Hippocampal formation (tissue), 2 donors: ENCODE results near the gene CNIH1.

Experiments
- DNase-seq, 2 donors: peaks; one replicate each; lab custom pipeline; 2025; lab: John Stamatoyannopoulos, UW

CNIH1 gene

DNA sequence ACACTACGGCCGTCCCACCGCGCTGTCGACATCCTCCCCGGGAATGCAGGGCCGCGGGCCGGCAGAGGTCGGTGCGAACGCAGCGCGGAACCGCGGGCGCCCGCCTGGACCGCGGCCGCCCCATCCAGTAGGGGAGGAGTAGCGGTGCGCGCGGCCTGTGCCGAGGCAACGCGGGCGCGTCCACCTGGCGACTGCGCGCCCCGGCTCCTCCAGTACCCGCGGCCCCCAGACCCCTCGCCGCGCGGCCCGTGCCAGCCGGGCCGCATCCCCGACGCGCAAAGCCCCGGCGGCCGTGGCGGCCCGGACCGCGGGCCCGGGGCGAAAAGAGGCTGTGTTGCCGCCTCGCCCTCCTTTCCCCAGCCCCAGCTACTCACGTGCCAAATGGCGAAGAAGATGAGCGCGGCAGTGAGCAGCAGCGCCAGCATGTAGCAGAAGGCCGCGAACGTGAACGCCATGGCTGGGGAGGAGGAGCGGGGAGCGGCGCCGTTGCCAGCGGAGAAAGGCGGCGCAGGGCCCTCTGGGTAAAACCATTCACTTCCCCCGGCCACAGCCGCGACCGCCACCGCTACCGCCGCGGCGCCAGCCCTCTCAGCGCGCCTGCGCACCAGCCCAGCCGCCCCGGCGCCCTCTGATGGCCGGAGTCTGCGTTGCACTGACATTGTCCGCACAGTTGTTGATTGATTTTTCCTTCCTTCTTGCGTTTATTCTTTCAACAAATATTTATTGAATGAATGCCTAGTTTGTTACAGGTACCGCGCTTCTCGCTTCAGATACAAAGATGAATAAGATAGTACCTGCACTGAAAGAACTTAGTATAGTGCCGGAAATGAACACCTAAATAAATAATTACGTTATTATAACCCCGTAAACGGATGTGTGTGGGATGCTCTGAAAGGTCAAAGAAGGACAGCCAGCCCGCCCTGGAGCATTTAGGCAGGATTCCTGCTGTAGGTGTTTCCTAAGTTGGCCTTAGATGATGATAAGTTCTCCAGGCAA, at the start of gene CNIH1:
Gene CNIH1, minus strand, starts transcription at position 502 of the 996 bp plus-strand sequence. Its CDS starts 47 bp downstream, at position 455.
- peak; percentile 88 to 91 for DNase-seq

DNA sequence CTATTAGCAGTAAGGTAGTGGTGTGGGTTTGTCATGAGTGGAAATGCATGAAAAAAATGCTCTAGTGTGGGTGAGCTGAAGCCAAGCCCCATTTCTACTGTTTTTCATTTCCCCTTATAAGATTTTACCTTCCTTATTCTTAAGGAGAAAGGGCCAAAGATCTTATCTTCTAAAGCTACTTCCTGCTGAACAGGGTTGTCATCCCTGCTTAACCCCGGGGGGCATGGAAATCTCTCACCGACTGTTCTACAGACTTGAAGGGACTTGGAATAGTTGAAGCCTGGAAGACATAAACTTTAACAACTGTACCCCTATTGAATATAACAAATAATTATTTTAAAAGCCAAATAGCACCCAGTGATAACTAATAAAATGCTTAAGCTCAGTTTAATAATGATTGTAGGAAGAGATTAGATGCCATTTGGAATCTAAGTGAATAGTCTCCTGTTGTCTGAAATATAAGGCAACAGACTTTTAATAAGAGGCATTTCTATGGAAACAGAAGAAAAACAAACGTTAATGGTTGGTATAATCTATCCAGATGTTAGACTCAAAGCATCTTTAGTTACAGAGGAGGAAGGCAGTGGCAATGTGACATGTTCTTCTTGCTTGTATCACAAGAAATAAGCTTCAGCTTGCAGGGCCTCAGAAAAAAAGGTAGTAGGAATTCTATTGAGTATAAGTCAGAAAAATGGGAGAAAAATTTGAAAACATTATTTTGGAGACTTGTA, 49.4 kb upstream of the CNIH1 start:
- DNase-seq: no peak

DNA sequence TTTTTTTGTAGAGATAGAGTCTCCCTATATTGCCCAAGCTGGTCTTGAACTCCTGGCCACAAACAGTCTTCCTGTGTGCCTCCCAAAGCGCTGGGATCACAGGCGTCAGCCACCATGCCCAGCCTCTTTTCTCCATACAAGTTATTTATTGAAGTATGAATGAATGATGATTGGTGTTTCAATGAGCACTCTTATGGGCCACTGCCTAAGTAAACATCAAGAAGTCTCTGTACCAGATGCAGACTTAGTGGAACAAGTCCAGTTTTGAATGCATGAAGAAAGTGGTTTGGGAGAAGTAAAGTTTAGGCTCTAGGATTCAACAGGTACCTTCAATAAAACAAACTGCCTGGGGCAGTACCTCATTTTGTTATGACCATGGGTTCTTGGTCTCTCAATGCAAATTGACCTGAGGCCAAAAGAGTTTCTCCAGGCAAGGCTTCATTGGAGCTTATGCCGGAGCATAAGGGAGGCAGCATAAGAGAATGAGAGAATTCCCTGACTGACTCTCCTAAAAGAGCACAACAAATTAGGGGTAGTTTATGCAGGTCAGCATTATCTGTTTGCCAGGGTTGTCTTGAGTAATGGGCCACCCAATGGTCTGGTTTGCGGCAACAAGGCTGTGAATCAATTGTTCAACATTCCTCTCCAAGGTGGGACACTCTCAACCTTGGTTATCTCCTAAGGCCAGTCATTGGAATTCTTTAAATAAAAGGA, 48.7 kb upstream of the CNIH1 start:
- no peak for DNase-seq

DNA sequence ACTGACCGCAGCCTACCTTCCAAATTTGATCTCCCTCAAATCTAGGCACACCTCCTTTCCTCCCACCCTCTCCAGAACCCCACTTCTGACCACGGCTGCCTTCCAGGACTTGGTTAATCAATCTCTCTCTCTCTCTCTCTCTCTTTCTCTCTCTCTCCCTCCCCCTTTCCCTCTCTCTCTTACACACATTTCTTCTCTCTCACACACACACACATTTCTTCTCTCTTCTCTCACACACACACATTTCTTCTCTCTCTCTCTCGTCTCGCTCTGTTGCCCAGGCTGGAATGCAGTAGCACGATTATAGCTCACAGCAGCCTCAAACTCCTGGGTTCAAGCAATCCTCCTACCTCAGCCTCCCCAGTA, 48.1 kb upstream of the CNIH1 start:
- no peak for DNase-seq

DNA sequence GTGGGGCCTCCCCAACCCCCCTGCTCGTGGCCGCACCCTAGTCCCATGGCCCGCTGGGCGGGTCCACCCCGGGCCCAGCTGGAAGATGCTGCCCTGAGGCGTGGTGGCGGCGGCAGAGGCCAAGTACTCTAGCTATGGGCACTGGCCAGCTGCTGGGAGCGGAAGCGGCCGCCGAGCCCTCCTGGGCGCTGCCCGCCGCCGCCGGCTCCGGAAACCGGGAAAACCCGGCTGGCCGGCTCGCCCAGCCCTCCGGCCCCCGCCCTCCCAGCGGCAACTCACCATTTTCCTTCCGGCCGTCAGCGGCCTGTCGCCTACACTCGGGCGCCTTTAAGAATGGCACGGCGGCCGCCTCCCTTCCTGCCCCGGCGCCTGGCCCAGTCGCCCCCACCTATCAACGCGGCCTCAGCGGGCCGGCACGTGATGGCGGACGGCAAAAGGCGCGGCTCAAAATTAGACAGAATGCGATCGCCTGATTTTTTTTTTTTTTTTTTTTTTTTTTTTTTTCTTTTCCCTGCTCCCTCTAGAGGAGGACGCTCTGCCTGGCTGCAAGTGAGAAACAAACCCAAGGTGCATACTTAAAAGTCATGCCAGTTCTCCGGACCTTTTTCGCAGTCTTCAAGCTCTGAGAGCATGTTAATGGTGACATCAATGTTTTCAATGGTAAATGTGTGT, 47.6 kb upstream of the CNIH1 start, which contains the start of gene GMFB:
Gene GMFB, minus strand, starts transcription at position 335 of the 672 bp plus-strand sequence. Its CDS starts 53 bp downstream, at position 282.
- peak; percentile 75 to 84 for DNase-seq

DNA sequence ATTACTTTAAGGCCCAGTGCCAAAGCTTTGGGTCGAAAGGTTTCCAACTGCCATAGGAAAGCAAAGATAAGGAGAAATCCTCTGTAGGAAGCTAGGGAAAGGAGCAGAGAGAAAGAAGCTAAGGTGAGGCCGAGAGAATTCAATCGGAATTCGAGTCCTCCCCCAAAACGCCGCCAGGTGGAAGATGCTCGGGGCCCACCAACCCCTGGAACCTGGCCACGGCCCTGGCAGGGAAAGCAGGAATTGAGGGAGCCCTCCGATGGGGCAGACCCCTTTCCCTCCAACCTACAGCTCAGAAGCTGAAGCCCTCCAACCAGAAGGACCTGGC, 47.1 kb upstream of the CNIH1 start:
- DNase-seq: no peak

DNA sequence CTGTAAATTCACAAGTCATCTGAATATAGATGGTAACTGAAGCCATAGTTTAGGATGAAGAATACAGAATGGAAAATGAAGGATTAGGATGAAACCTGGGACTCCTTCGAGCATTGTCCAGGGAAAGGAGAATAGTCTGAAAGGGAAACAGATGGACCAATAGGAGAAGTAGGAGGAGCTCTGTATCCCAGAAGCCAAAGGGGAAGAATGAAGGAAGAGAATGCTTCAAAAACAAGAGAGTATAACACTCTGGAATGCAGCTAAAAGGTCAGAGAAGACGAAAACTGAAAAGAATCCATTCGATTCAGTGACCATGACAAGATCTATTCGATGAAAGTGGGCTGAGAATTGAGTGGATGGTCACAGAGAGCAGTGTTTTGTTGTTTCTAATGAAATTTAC, 46.6 kb upstream of the CNIH1 start:
- no peak for DNase-seq

DNA sequence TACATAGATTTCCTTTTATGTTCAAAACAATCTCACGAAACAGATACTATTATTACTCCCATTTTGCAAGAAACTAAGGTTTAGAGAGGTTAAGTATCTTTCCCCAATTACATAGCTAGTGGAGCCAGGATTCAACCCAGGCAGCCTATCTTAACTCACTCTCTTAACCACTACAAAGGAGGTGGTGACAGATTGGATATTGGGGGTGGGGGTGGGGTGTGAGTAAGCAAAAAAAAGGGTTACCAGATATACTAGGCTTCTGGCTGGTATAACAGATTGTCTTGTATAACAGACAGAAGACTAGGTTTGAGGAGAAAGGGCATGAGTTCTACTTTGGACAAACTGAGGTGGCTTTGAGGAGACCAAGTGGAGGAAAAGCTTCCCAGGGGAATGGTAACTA, 45.5 kb upstream of the CNIH1 start:
- no peak for DNase-seq

DNA sequence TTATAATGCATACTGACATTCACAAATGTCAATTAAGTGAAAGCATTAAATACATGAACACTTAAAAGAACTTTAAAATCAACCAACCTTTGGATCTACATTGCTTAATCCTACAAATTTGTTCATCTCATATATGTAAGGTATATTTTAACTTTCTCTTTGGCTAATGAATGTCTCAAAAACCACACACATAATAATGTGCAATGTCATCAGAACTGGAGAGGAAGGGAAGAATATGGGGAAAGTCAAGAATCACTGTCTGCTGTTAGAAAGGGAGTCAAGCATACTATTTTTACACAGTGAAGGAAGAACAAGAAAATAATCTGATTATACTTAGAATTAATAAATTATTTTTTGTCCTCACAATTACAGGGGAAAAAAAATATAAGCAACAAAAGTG, 42.7 kb upstream of the CNIH1 start:
- no peak for DNase-seq

DNA sequence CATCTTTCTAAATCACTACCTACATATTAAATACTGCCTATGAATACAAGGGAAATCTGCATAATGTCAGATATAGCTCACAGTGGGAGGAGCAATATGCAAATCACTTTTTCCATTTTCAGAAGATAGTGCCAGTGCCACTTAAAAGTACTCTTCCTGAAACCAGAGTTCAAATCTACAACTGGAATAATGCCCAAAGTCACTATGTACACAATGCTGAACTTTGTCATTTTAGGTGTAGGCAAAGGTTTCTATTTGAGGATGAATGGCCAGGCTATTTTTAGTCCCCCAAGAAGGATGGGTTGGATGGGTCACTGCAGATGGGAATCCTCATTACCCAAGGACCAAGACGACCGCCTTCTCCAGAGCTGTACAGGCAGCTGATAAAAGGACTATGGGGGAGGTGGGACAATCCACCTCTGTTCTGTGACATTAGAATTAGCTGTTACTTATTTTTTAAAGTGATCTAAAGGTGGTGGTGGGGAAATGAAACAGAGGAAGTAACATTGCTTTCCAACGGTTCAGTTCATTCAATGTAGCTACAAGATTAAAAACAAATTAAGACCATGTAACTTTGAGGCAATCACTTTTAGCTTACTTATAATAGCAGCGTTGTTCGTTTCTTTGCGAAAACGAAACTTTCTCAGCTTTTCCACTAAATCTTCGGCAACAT, 42.0 kb upstream of the CNIH1 start:
- no peak for DNase-seq

DNA sequence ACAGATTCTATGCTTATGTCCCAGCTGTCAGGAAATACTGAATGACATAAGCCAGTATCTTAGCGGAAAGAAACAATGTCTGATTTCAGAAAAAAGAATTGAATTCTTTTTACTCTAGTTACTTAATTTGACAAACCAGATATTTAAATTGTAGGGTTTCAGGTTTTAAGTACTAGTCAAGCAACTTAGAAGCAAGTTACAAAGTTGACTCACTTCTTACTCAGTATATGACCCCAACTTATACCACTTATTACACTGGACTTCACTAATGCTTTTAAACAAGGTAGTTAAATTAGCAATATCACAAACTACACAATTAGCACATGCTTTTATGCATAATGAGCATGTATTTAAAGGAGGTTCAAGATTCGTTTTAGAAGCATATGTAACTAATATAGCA, 40.5 kb upstream of the CNIH1 start:
- DNase-seq: no peak

DNA sequence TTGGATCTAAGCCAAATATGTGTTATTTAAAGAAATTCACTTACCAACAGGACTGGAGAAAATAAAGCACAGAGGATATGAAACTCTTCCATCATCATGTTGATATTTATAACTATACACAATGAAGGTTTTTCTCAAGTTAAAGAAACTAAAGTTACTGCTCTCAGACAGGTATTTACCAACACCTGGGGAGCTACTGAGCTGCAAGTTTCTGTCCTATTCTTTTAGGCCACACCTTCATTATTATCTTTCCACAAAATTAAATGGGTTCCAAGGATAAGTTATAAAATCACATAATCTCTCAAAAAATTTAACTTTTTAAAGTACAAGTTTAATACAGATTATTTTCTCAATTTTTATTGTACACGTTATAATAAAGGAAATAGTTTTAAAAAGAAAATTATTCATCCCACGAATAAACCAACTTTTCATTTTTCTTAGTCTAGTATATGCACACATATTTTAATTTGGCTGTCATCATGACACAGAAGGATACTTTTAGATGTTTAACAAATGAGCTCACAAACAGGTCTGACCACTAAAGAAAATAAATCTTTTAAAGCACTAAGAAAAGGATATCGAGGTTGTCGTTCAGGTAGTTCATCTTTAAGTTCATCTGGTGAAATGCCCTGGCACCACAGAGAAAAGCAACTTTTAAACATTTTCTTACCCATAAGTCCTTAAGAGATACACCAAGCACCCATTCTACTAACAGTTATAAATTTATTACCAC, 39.8 kb upstream of the CNIH1 start:
- no peak for DNase-seq

DNA sequence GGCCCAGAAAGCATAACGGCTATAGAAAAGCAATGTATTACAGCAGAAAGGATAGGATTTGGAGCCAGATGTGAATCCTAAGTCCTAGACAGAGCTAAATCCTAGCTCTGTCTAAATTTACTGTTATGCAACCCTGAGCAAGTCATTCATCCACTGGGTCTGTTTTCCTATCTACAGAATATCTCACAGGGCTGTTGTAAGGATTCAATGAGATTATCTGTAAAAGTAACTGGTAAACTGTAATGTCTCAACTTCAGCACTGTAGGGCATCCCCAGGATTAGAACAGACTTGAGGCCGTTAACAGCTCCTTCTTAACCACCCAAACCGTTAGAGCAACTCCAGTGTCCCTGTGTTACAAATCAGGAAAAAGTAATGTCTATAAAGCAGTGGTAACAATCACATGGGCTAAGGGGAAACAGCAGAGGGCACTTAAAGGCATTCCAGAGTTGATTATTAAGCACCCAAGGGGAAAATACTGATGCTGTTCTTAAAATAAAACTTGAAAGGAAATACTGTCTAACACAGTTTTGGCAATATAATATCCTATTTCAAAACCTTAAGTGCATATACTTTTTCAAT, 37.6 kb upstream of the CNIH1 start:
- DNase-seq: no peak

DNA sequence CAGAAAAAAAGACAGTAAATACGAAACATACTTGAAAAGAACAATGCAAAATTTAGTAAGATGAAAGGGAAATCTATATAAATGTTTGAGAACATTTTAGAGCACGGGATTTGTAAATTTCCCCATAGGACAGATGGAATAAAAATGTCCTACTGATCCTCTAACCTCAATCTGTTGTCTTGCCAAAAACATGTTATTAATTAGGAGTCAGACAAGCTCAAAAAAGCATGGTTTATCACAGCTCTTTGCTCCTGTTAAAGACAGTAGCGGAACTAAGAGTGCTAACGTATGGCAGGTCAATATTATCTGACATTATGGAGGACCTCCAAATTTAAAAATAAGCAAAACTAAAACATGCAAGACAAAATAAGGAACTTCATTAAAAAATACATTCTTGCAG, 34.7 kb upstream of the CNIH1 start:
- DNase-seq: no peak

DNA sequence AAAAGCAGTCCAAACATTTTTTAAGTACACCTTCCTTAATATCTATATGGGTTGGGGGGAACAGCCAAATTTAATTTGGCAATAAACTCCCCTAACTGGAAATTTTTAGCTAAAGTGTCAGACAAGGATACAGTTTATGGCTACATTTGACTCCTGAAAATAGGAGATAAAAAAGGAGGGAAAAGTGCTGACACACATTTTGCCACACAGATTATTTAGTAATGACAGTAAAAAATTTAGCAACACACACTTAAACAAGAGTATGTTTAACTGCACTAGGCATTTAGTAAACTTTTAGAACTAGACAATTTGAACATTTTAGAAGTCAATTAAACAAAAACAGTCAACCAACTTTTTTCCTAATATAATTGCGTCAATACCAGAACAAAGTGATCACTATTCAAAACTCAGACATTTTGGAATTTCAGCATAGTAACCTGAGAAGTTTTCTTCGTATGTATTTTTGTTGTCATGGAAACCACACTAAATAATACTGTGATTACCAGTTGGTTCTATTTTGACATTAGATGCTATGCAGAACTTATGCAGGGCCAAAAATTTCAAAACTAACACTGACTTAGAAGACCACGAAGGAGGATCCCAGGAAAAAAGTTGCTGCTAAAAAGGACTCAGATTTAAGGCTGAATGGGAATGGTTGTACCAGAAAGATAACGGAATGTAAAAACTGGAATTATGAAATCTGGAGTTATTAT, 34.2 kb upstream of the CNIH1 start:
- DNase-seq: no peak

DNA sequence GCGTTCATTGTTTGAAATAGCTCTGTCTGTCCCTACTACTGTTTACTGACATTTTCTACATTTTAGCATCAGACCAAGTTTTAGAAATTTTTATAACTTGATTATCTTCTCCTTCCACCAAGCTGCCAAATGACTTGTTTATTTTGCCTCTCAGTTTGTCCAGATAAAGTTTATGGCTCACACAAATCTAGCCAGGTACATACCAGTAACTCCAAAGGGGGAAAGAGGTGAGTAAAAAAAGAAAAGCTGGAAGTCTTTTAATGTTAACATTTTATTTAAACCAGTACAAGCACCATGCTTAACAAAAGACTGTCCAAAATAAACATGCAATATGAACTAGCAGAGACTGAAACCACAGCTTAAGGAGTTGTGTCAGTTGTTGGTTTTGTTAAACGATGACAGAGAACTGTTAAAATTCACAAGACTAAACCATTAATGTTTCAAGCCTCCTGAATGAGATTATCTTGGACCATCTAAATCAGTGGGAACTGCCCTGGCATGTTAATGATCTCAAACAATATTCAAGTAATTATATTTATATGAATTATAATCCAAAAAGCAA, 33.1 kb upstream of the CNIH1 start:
- no peak for DNase-seq

DNA sequence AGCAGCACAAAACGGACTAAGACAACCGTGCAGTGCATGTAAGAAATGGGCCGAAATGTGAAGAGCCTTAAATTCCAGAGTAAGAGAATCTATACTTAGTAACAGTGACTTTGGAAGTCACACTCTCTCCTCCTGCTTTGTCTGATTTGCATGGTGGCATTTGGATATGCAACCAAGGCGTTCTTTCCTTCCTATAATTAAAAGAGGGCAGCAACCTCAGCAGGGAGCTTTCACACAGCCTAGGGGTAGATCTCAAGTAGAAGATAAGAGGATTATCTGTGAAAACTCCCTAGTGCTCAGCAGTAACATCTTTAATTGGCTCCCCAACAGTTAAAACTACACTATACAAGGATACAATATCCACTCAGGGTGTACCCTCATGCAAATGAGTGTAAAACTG, 31.1 kb upstream of the CNIH1 start:
- DNase-seq: no peak

DNA sequence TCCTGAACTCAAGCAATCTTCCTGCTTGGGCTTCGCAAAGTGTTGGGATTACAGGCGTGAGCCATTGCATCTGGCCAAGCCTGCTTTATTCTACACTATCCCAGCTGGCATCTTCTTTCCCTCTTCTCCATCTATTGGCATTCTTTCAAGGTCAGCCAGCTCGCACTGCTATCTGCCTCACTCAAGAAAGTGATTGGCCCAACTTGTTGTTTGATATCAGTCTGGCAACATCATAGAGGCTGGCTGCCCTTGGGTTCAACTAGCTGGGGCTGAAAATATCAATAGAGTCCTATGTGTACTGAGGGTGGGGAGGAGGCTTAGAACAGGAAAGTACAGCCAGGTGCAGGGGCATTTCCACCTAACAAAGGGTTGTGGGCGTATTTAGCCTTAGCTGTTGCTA, 30.5 kb upstream of the CNIH1 start:
- DNase-seq: no peak

DNA sequence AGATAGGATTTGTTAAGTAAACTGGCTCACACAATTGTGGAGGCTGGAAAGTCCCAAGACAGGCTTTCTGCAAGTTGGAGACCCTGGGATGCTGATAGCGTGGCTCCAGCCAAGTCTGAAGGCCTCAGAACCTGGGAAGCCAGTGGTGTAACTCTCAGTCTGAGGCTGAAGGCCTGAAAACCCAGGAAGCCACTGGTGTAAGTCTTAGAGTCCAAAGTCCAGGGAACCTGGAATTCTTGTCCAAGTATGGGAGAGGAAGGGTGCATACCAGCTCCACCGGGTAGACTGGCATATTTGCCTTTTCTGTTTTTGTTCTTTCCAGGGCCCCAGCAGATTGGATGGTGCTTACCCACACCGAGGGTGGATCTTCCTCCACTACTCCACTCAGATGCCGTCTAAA, 29.5 kb upstream of the CNIH1 start:
- DNase-seq: no peak
